Hepatocyte (in vitro differentiated cells): ENCODE results near the gene HPCAL1.

Experiments
- CTCF ChIP-seq: fragments of 200-600 bp; sonication (generic); IDR thresholded peaks from 2 replicates; pipeline ENCODE4 v1.5.1; 2016; ENCODE audit warnings: antibody characterized with exemption, mild to moderate bottlenecking; ENCODE audit not compliant: poor library complexity
- EZH2 ChIP-seq: fragments of 200-600 bp; sonication (generic); IDR thresholded peaks from 2 replicates; pipeline ENCODE4 v1.6.1; 2016; ENCODE audit warnings: antibody characterized with exemption, mild to moderate bottlenecking, borderline replicate concordance
- EZH2phosphoT487 ChIP-seq: fragments of 200-600 bp; sonication (generic); IDR thresholded peaks from one replicate; pipeline ENCODE4 v1.6.1; 2018; ENCODE audit warnings: antibody characterized with exemption, mild to moderate bottlenecking, low read depth, moderate library complexity; ENCODE audit not compliant: unreplicated experiment, severe bottlenecking

- TF ChIP-seq CTCF: no peak
- TF ChIP-seq EZH2: no peak
- no peak for TF ChIP-seq EZH2phosphoT487
Observed at GRCh38 chr2:10337449-10338269, 35.0 kb downstream of the HPCAL1 start.
